Ectodermal cell (in vitro differentiated cells): Measurements from ENCODE around the gene SHROOM3.

Source experiments
- H3K27ac ChIP-seq: 2 replicates; pipeline ENCODE4 v1.7.0; 2013; ENCODE audit warnings: mild to moderate bottlenecking, low read depth, low read length; ENCODE audit not compliant: insufficient read depth, poor library complexity, severe bottlenecking
- H3K27me3 ChIP-seq: 2 replicates; pipeline ENCODE4 v1.7.0; 2013; ENCODE audit warnings: mild to moderate bottlenecking, low read length; ENCODE audit not compliant: insufficient read depth, control insufficient read depth, poor library complexity, severe bottlenecking
- H3K36me3 ChIP-seq: one replicate; pipeline ENCODE4 v1.7.0; 2013; ENCODE audit warnings: low read length; ENCODE audit not compliant: control insufficient read depth, insufficient read depth
- H3K4me1 ChIP-seq: one replicate; pipeline ENCODE4 v1.7.0; 2013; ENCODE audit warnings: low read length; ENCODE audit not compliant: control insufficient read depth, insufficient read depth
- H3K4me3 ChIP-seq: 2 replicates; pipeline ENCODE4 v1.7.0; 2013; ENCODE audit warnings: low read depth, low read length, control low read depth; ENCODE audit not compliant: insufficient read depth
- H3K9me3 ChIP-seq: 2 replicates; pipeline ENCODE4 v1.7.0; 2013; ENCODE audit warnings: mild to moderate bottlenecking, low read length, moderate library complexity; ENCODE audit not compliant: control insufficient read depth
- WGBS, 2 experiments: methylation state at CpG; one replicate each; pipeline ENCODE4 v1.1.7; 2013; ENCODE audit warnings: missing lambda C conversion rate in 2 of 2; 5-methylcytosine and 5-hydroxymethylcytosine counted together

SHROOM3 gene

DNA sequence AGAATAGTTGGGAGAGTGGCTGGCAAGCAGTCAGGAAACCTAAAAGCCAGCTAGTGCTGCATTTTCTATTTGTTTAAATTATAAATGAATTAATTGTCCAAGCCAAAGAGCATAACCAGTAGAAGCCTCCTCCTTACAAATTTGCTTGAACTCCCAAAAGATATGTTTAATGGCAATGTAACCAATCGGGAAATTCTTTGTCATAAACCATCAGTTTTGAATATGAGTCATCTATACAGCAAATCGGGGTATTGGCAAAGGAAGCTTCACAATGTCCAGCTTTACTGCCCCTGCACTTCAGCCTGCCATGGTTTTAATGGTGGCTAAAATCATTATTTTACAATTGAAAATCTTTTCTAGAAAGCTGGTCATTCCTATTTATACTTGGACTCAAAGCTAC, 216.6 kb downstream of the SHROOM3 start:
- Histone ChIP-seq H3K4me3 (no peak overlapping the region), H3K27ac (no peak overlapping the region), H3K36me3 (no peaks in the 10 kb centered on the region), H3K27me3 (no peaks in the 10 kb centered on the region), H3K9me3 (no peaks in the 10 kb centered on the region), H3K4me1 (no peaks in the 10 kb centered on the region)
- WGBS, 2 experiments = 89 to 94% methylated on average over 2 of the region's 2 CpGs

DNA sequence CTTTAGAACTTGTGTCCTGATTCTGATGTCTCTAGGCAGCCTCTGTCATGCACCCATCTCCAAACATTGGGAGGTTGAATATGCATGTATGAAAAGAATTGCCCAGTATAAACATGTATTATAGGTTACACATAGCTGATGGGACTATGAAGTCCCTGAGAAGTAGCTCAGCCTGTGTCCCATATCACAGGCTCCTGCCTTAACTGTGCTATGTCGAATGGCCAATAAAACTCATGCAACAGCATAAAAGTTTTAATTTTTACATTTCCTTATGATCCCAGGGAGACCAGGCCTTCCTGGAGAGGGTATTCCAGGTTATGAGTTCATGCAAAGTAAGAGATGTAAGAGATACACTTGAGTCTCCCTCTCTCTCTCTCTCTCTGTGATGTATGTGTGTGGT, 217.4 kb downstream of the SHROOM3 start:
- Histone ChIP-seq H3K27ac (no peak overlapping the region), H3K36me3 (no peaks in the 10 kb centered on the region), H3K4me1 (no peaks in the 10 kb centered on the region), H3K4me3 (no peak overlapping the region), H3K27me3 (no peaks in the 10 kb centered on the region), H3K9me3 (no peaks in the 10 kb centered on the region)
- WGBS, 2 experiments = 94 to 100% methylated on average over 1 of the region's 1 CpG

DNA sequence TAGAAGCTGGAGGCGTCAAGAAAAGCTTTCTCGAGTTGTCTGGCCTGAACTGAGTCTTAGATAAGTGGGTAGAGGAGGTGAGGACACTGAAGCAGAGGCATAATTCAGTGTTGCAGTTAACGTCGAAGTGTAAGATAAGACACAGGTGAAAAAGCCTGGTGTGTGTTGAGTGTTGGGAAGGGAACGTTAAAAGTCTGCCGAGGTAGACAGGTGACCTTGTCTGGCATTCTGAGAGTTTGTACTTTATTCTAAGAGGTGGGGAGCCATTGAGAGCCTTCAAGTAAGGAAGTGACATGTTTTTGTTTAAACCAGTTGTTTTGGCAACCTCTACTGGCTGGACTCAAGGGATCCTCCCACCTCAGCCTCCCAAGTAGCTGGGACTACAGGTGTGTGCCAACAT, 219.1 kb downstream of the SHROOM3 start:
- no peaks in the 10 kb centered on the region for H3K9me3 ChIP-seq
- WGBS, 2 experiments = 96 to 97% methylated on average over 6 of the region's 6 CpGs

DNA sequence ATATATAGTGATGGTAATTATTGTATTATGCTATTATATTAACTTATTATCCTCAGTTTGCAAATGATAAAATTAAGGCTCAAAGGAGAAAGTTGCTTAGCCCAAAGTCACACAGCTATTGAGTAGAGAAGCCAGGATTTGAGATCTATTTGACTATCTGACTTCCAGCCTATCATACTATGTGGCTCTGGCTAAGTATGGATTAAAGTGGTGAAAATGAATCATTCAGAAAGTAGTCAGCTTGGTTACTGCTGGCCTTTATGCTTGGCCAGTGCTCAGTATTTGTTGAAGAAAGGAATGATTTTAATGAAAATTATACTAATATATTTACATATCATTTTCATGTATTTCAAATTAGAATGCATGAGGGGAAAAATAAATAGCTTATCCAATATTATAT, 219.8 kb downstream of the SHROOM3 start:
- no peaks in the 10 kb centered on the region for H3K36me3 ChIP-seq
- H3K9me3 ChIP-seq = no peaks in the 10 kb centered on the region
- H3K27ac ChIP-seq = no peak overlapping the region
- no peaks in the 10 kb centered on the region for H3K4me1 ChIP-seq
- no peak overlapping the region for H3K4me3 ChIP-seq
- no peaks in the 10 kb centered on the region for H3K27me3 ChIP-seq

More for the DNA sequence above, 219.1 kb downstream of the SHROOM3 start:
- H3K27ac ChIP-seq = no peak overlapping the region
- H3K27me3 ChIP-seq = no peaks in the 10 kb centered on the region
- H3K4me3 ChIP-seq = no peak overlapping the region
- H3K36me3 ChIP-seq = no peaks in the 10 kb centered on the region
- no peaks in the 10 kb centered on the region for H3K4me1 ChIP-seq

DNA sequence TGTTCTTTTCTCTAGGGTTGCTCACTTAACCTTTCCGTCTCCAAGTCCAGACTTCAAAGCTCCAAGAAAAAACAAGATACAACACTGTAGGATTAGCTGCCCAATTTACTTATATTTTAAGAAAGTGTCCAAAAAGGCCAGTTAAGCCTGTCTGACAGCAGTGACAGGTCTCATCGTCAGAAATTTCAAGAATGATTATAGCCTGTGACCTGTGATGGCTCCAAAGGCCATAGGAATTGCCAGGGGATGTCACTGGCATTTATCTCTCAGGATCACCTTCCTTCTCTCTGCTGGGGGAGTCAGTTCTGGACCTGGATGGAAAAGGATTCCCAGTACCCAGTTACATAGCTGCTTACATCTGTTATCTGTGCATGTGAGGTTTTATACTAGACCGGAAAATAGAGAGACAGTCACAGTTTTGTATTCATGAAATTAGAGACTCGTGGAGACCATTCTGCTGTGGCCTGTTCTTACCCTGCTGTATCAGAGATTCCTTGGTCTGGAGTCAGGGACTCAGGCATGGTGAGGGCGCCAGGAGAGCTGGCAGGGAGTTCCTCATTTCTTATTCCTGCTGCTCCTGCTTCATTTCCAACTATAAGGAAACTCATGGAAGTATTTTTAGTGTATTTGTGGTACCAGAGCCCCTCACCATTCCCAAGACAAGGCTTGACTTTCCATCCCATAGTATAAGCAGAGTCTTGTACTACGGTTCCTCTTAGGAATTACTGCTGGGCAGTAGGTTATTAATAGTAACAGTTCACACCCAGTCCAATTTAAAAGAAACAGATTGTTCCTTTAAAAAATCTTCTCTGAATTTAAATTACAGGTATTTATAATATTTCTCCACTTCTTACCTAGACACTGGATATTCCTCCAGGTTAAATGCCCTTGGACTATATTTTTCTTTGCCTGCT, 220.8 kb downstream of the SHROOM3 start:
- Histone ChIP-seq H3K36me3 (no peaks in the 10 kb centered on the region), H3K4me3 (no peak overlapping the region), H3K27ac (no peak overlapping the region), H3K27me3 (no peaks in the 10 kb centered on the region), H3K4me1 (no peaks in the 10 kb centered on the region), H3K9me3 (no peaks in the 10 kb centered on the region)
- WGBS, 2 experiments = 81 to 84% methylated on average over 5 of the region's 6 CpGs

DNA sequence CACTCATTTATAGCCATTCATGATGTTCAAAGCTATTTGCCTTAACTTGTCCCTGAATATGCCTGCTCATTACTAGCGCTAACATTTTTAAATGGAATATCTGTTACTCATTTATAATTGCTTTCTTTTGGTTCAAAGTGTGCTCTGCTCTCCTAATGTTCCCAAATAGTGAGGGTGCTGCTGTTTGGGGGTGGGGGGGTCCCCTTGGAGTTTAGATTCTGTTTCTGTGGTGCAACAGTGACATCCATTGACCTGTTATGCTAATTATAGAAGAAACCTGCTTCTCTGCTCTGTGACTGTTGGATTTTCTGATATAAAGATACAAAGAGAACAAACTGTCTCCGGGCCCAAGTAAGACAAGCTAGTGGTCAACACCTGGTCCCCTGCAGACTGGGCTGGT, 222.4 kb downstream of the SHROOM3 start:
- Histone ChIP-seq H3K36me3 (no peaks in the 10 kb centered on the region), H3K9me3 (no peaks in the 10 kb centered on the region), H3K27ac (no peak overlapping the region), H3K4me1 (no peaks in the 10 kb centered on the region), H3K27me3 (no peaks in the 10 kb centered on the region), H3K4me3 (no peak overlapping the region)
- 94 to 97% methylated on average over 1 to 2 of the region's 2 CpGs for WGBS, 2 experiments

DNA sequence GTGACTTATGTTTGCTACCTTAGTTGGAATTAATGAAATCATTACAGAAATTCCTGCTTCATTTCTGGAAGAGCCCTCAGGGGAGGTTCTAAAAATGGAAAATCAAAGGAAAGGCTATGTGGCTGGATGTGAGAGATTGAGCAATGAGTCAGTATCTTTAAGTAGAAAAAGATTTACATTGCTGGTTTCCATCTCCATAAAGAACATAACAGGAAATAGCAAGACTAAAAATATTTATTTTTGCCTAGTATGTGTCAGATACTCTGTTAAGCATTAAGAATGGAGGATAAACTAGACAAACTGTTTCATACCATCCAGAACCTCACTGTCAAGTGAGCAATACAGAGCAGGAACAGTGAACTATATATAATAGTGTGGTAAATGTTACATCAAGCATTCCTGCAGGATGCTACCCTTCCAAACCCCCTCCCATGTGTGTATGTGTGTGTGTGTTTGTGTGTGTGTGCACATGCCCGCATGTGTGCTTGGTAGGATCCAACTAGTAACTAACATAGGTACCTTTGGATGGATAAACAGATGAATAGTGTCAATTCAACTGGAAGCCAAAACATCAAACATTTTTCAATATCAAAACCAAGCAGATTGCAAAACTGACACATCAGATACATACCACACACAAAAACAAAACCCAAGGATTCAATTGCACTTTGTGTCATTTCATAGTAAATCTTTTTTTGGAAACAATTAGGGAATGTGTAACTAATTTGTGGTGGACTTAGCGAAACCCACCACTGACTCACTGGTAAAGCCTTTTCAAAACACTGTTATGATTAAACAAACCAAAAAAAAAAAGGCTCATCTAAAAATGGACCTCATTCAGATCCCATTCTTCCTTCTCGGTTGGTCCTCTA, 223.4 kb downstream of the SHROOM3 start:
- no peaks in the 10 kb centered on the region for H3K36me3 ChIP-seq
- 94 to 95% methylated on average over 1 to 2 of the region's 3 CpGs for WGBS, 2 experiments
- no peak overlapping the region for H3K4me3 ChIP-seq
- H3K27me3 ChIP-seq = no peaks in the 10 kb centered on the region
- H3K9me3 ChIP-seq = no peaks in the 10 kb centered on the region
- H3K27ac ChIP-seq = no peak overlapping the region
- H3K4me1 ChIP-seq = no peaks in the 10 kb centered on the region

DNA sequence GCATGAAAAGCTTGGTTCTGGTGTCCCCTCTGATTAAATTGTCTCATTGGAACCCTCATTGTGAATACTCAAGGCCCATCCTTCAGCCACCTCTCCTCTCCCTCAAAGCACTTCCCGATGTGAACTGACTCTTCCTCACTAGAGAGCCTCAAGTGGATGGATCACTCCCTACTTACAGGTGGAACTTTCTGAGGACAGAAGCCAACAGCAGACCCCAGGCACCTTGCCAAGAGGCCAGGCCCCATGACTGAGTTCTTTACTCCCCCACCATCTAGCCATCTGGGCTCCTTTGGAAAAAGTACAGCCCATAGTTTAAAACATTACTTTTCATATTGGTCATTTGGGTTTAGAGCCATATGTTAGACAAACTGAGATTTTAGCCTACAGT, 224.1 kb downstream of the SHROOM3 start:
- Histone ChIP-seq H3K4me1 (no peaks in the 10 kb centered on the region), H3K27me3 (no peaks in the 10 kb centered on the region), H3K36me3 (no peaks in the 10 kb centered on the region), H3K4me3 (no peak overlapping the region), H3K27ac (no peak overlapping the region), H3K9me3 (no peaks in the 10 kb centered on the region)
- 85 to 96% methylated on average over 1 of the region's 1 CpG for WGBS, 2 experiments

DNA sequence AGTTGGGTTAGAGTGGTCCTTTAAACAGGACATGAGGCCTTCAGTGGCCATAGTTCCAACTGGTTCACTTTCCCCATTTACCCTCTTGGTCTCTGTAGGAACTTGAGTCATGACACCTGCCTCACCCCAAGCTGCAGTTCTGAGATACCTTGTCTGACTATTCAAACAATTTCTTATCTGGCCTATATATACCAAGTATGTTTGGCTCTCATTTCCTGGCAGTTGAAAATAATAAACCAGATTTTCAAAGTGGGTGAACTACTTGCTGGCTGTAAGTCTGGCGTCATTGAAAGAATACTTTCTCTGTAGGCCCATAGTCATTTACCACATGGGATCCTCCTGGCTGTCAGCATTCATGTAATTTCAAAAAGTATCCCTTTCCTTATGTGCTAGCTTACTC, 228.8 kb downstream of the SHROOM3 start:
- Histone ChIP-seq H3K36me3 (no peaks in the 10 kb centered on the region), H3K4me3 (no peak overlapping the region), H3K27ac (no peak overlapping the region), H3K9me3 (no peaks in the 10 kb centered on the region), H3K27me3 (no peaks in the 10 kb centered on the region), H3K4me1 (no peaks in the 10 kb centered on the region)
- 86 to 98% methylated on average over 1 of the region's 1 CpG for WGBS, 2 experiments

DNA sequence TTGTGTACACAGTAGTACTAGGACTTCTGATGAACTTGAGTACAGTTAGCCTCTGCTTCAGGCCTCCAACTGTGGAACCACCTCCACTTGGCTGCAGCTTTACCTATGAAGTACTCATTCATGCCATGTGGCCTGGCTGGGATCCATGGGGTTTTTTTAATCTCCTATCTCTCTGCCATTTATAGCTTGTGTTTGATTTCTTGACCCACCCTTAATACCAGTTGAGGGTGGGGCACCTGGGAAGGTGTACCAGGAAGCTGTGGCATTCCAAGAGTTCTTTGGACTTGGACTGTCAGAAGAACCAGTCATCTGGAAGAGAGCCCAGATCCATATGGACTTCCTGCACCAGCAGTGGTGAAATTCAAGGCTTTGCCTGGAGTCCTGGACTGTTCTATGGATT, 230.1 kb downstream of the SHROOM3 start:
- H3K27me3 ChIP-seq = no peaks in the 10 kb centered on the region
- no peaks in the 10 kb centered on the region for H3K4me1 ChIP-seq
- no peak overlapping the region for H3K4me3 ChIP-seq
- no peaks in the 10 kb centered on the region for H3K36me3 ChIP-seq
- H3K9me3 ChIP-seq = no peaks in the 10 kb centered on the region
- H3K27ac ChIP-seq = no peak overlapping the region
